Measurements from ENCODE around the gene ZNF502. TPM values are rescaled to one million over a fixed set of nuclear protein-coding genes. Genes with fewer than 3 reads are reported as not detected.
A peak's percentile ranks its signal among the peaks of the same experiment; 100 is the strongest.

ZNF502 gene
- total and polyA plus RNA-seq, 2 of the 8 experiments (the other 6 are each of a cell fraction or from before 2014, with no cell fraction given) = 1.5 to 3.8 TPM

DNA sequence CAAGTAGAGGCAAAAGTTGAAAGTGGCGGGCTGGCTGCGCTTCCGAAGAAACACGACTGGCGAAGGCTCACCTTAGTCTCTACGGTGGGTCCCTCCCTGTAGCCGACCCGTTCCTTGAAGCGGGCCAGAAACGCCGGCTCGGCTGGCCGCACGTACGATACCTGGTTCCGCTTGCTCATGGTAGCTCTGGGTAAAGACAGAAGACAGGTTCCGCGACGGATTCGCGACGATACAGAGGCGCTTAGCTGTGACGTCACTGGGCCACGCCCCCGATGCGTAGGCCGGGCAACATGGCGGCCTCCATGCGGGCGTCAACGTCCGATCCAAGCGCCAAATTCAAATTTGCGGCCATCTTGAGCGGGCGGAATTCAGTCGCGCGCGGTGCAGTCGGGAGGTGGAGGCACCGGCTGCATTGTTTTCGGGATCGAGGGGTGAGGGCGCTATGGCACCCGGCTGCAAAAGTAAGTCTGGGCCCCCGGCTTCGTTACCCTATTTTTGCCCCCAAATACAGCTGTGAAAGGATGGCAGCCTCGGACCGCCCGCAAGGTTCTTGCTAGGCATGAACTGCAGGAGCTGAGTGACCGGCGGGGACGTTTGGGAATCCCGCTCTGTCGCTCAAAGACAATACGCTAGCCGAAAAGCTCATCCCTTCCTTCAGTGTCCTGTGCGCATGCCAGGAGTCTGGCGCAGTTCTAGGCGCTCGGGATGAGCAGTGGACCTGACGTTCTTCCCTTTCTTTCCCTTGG lies 49.1 kb downstream of the ZNF502 start, which contains the start of the genes KIAA1143 and KIF15 (continued):
- TF ChIP-seq GABPA (IDR thresholded peaks at IDR 0.05; ENCODE audit: borderline replicate concordance, insufficient read depth, low read length) (no peak), KDM1A (IDR thresholded peaks at IDR 0.05; ENCODE audit: borderline replicate concordance, low read length) (no peak), BRCA1 (IDR thresholded peaks at IDR 0.05; ENCODE audit: low read depth, low read length) (0 out of 2 replicates have a peak, but pooled peaks have one; percentile 21), NANOG (IDR thresholded peaks at IDR 0.05; ENCODE audit: insufficient read depth, low read depth, low read length, poor library complexity, severe bottlenecking) (no peak), EP300 (IDR thresholded peaks at IDR 0.05; ENCODE audit: borderline replicate concordance in 1 of 2, low read depth in 2 of 2, low read length in 2 of 2) (0 out of 3 replicates have a peak, but pooled peaks of 1 of the 2 experiments have one; percentile 24), SP4 (IDR thresholded peaks at IDR 0.05; ENCODE audit: low read length) (peak; percentile 93), TBP (IDR thresholded peaks at IDR 0.05; ENCODE audit: low read depth, low read length) (peak; percentile 91), JUN (IDR thresholded peaks at IDR 0.05; ENCODE audit: low read depth, low read length) (no peak), HDAC2 (IDR thresholded peaks at IDR 0.05; ENCODE audit: borderline replicate concordance in 1 of 2, low read depth in 2 of 2, low read length in 2 of 2) (0 out of 4 replicates have a peak, but pooled peaks of 1 of the 2 experiments have one; percentile 39), PHF8 (conservative IDR thresholded peaks at IDR 0.05; ENCODE audit: low read depth, low read length) (peak; percentile 98), EZH2 (IDR thresholded peaks at IDR 0.05; ENCODE audit: low read depth, low read length, severe bottlenecking) (no peak), JUND (IDR thresholded peaks at IDR 0.05; ENCODE audit: low read length) (peak; percentile 70), NRF1 (IDR thresholded peaks at IDR 0.05; ENCODE audit: low read depth, low read length) (peak; percentile 32; the same call in 1 of the 2 replicates), POLR2A (IDR thresholded peaks at IDR 0.05; ENCODE audit: control extremely low read depth in 1 of 2, low read depth in 2 of 2, low read length in 2 of 2) (peak; percentile 95 to 98), BCL11A (IDR thresholded peaks at IDR 0.05; ENCODE audit: low read depth in 2 of 2, low read length in 2 of 2) (no peak)
- TF ChIP-seq, protein P1, sequence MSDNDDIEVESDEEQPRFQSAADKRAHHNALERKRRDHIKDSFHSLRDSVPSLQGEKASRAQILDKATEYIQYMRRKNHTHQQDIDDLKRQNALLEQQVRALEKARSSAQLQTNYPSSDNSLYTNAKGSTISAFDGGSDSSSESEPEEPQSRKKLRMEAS (IDR thresholded peaks at IDR 0.05) = peak; percentile 87

Data from H1 (cell line).